HL-60 (cell line): ENCODE results near the gene CABP2. TPM values are rescaled to one million over a fixed set of nuclear protein-coding genes. Genes with fewer than 3 reads are reported as not detected.

Source experiments
- DNase-seq, 2 experiments: peaks; one replicate each; pipeline ENCODE4 v3.0.0-alpha.2; 2010 to 2020; ENCODE audit warnings: low read depth in 1 of 2, low spot score in 1 of 2
- H3K27ac ChIP-seq: fragments of 250-450 bp; sonication (Bioruptor Pico); replicated peaks from 2 replicates; pipeline ENCODE4 v1.5.1; 2020; ENCODE audit warnings: mild to moderate bottlenecking, moderate library complexity
- H3K27me3 ChIP-seq: fragments of 250-450 bp; sonication (Bioruptor Pico); 2 replicates; pipeline ENCODE4 v1.5.1; 2021; ENCODE audit warnings: mild to moderate bottlenecking, moderate library complexity; ENCODE audit not compliant: insufficient read depth, poor library complexity, severe bottlenecking
- H3K4me3 ChIP-seq: replicated peaks from 2 replicates; pipeline ENCODE4 v1.5.1; 2011; ENCODE audit warnings: mild to moderate bottlenecking, control low read depth, low read length; ENCODE audit not compliant: insufficient read depth
- CTCF ChIP-seq: IDR thresholded peaks from one replicate; pipeline ENCODE4 v1.5.1; 2011; ENCODE audit warnings: low read length, control low read depth, inconsistent platforms; ENCODE audit not compliant: insufficient read depth
- GABPA ChIP-seq: IDR thresholded peaks from 2 replicates; pipeline ENCODE4 v1.6.1; 2012; ENCODE audit warnings: low read depth
- POLR2AphosphoS5 ChIP-seq: IDR thresholded peaks from 2 replicates; pipeline ENCODE4 v1.6.1; 2012; ENCODE audit warnings: low read depth
- REST ChIP-seq: IDR thresholded peaks from 2 replicates; pipeline ENCODE4 v1.6.1; 2012; ENCODE audit warnings: low read depth; ENCODE audit not compliant: insufficient replicate concordance
- SPI1 ChIP-seq: IDR thresholded peaks from 2 replicates; pipeline ENCODE4 v1.6.1; 2012; ENCODE audit warnings: low read depth, mild to moderate bottlenecking, borderline replicate concordance
- microRNA-seq: library from miRNA; unstranded; fragments of <30 nt; microRNA quantifications from one replicate; pipeline ENCODE4, GENCODE V29; 2018

CABP2 gene

GRCh38 chr11:67470337-67471002 is 52.8 kb downstream of the CABP2 start:
- no peaks in the 10 kb centered on the region for H3K27me3 ChIP-seq
- TF ChIP-seq POLR2AphosphoS5 (no peak), SPI1 (no peak), REST (no peak)
- DNase-seq: no peak
- H3K27ac ChIP-seq: no peak overlapping the region
- no peak overlapping the region for H3K4me3 ChIP-seq

GRCh38 chr11:67469508-67469811 is 53.8 kb downstream of the CABP2 start:
- peak overlapping the region; percentile 72 for H3K27ac ChIP-seq
- H3K27me3 ChIP-seq: no peaks in the 10 kb centered on the region
- TF ChIP-seq CTCF (no peak), POLR2AphosphoS5 (no peak), GABPA (no peak), SPI1 (no peak), REST (no peak)

More at GRCh38 chr11:67469508-67469811, 53.8 kb downstream of the CABP2 start:
- H3K4me3 ChIP-seq: peak overlapping the region; percentile 65
- DNase-seq: no peak

Small RNA genes within 50 kb of the gene (microRNA-seq; reads per million reads assigned to microRNA genes)
- not detected for gene MIR6752
